ENCODE data around the gene TPCN1. TPM values are rescaled to one million over a fixed set of nuclear protein-coding genes. Genes with fewer than 3 reads are reported as not detected.

TPCN1 gene
- total RNA-seq, 1 experiment from 2014 or later, result 32.7 TPM

GRCh38 chr12:113249546-113249945, 28.3 kb downstream of the TPCN1 start:
- Mint-ChIP-seq H3K4me1 (peaks cover 38% of the 10 kb centered on the region), H3K36me3 (peaks cover 2% of the 10 kb centered on the region; the same call in 1 of the 2 replicates), H3K27ac (no peak overlapping the region), H3K9me3 (no peaks in the 10 kb centered on the region), H3K4me3 (no peak overlapping the region), H3K27me3 (ENCODE audit: low read depth) (no peaks in the 10 kb centered on the region)
- ChIA-PET CTCF (interaction anchor here (1.7 kb wide), 1 partner anchor 176 kb away, joined by 5 read pairs; no protein-coding TSS in a partner anchor), POLR2A (no interaction called here)
- DNase-seq (ENCODE audit: low spot score), result no peak
- TF ChIP-seq SMAD4 (CRISPR knock-in tag; IDR thresholded peaks at IDR 0.05), result no peak
- TF ChIP-seq USF2 (CRISPR knock-in tag; IDR thresholded peaks at IDR 0.05), result no peak
- no peak for TF ChIP-seq PRRX2 (CRISPR knock-in tag; IDR thresholded peaks at IDR 0.05)
- no peak for TF ChIP-seq KAT7 (CRISPR knock-in tag; IDR thresholded peaks at IDR 0.05; ENCODE audit: borderline replicate concordance)
- TF ChIP-seq ZNF121 (CRISPR knock-in tag; IDR thresholded peaks at IDR 0.05), result no peak
- no peak for TF ChIP-seq SMAD3 (CRISPR knock-in tag; IDR thresholded peaks at IDR 0.05; ENCODE audit: borderline replicate concordance)
- TF ChIP-seq ZNF232 (CRISPR knock-in tag; IDR thresholded peaks at IDR 0.05), result no peak
- no peak for TF ChIP-seq FOXK1 (CRISPR knock-in tag; IDR thresholded peaks at IDR 0.05)
- TF ChIP-seq ZNF263 (CRISPR knock-in tag; IDR thresholded peaks at IDR 0.05; ENCODE audit: low read depth), result no peak
- no peak for TF ChIP-seq CREM (CRISPR knock-in tag; IDR thresholded peaks at IDR 0.05)
- TF ChIP-seq NR1H2 (CRISPR knock-in tag; IDR thresholded peaks at IDR 0.05), result no peak
- no peak for TF ChIP-seq ZNF416 (CRISPR knock-in tag; IDR thresholded peaks at IDR 0.05)
- TF ChIP-seq HMGA2 (CRISPR knock-in tag; IDR thresholded peaks at IDR 0.05), result no peak
- no peak for TF ChIP-seq ETV6 (CRISPR knock-in tag; IDR thresholded peaks at IDR 0.05)
- no peak for TF ChIP-seq AFF4 (CRISPR knock-in tag; IDR thresholded peaks at IDR 0.05; ENCODE audit: borderline replicate concordance)
- ATAC-seq, result no peak

GRCh38 chr12:113250045-113250444, 28.8 kb downstream of the TPCN1 start:
- H3K27me3 Mint-ChIP-seq (ENCODE audit: low read depth), result no peaks in the 10 kb centered on the region
- no peak for ATAC-seq
- peaks cover 33% of the 10 kb centered on the region for H3K4me1 Mint-ChIP-seq
- H3K4me3 Mint-ChIP-seq, result no peak overlapping the region
- DNase-seq (ENCODE audit: low spot score), result no peak
- no peak overlapping the region for H3K27ac Mint-ChIP-seq
- CTCF ChIA-PET, result interaction anchor here (1.7 kb wide), 1 partner anchor 175 kb away, joined by 5 read pairs; no protein-coding TSS in a partner anchor
- no peaks in the 10 kb centered on the region for H3K9me3 Mint-ChIP-seq
- POLR2A ChIA-PET, result no interaction called here
- H3K36me3 Mint-ChIP-seq, result peaks cover 2% of the 10 kb centered on the region; the same call in 1 of the 2 replicates
- TF ChIP-seq ZNF532 (CRISPR knock-in tag; IDR thresholded peaks at IDR 0.05; ENCODE audit: borderline replicate concordance), result no peak
- TF ChIP-seq PRDM15 (CRISPR knock-in tag; IDR thresholded peaks at IDR 0.05), result no peak
- TF ChIP-seq ZNF425 (CRISPR knock-in tag; conservative IDR thresholded peaks at IDR 0.05), result no peak
